ENCODE data around the gene CFTR. TPM values are rescaled to one million over a fixed set of nuclear protein-coding genes. Genes with fewer than 3 reads are reported as not detected.
"Not testable (repeated sequence)": the region's sequence is repeated elsewhere in the genome, so short reads cannot be mapped to it uniquely, and the experiment has no call there.

Gene CFTR
- total RNA-seq, 1 donor = 0.43 TPM

GRCh38 chr7:117492649-117493048 lies 12.8 kb downstream of the CFTR start:
- DNase-seq (ENCODE audit: low read depth) = no peak
- no peak for TF ChIP-seq CTCF (IDR thresholded peaks at IDR 0.05; ENCODE audit: insufficient read depth, low read depth, low read length)
- H3K4me3 ChIP-seq (ENCODE audit: low read depth, low read length) = no peak overlapping the region

- no peak overlapping the region for H3K4me3 ChIP-seq (ENCODE audit: low read depth, low read length)
- DNase-seq (ENCODE audit: low read depth) = no peak
- no peak for TF ChIP-seq CTCF (IDR thresholded peaks at IDR 0.05; ENCODE audit: insufficient read depth, low read depth, low read length)
Observed at GRCh38 chr7:117493460-117493859, 13.6 kb downstream of the CFTR start.

- TF ChIP-seq CTCF (IDR thresholded peaks at IDR 0.05; ENCODE audit: insufficient read depth, low read depth, low read length) = no peak
- DNase-seq (ENCODE audit: low read depth) = no peak
- H3K4me3 ChIP-seq (ENCODE audit: low read depth, low read length) = no peak overlapping the region
Observed at GRCh38 chr7:117495308-117495707, 15.5 kb downstream of the CFTR start.

GRCh38 chr7:117502331-117502730 lies 22.5 kb downstream of the CFTR start:
- DNase-seq (ENCODE audit: low read depth) = no peak
- no peak overlapping the region for H3K4me3 ChIP-seq (ENCODE audit: low read depth, low read length)
- TF ChIP-seq CTCF (IDR thresholded peaks at IDR 0.05; ENCODE audit: insufficient read depth, low read depth, low read length) = no peak

- TF ChIP-seq CTCF (IDR thresholded peaks at IDR 0.05; ENCODE audit: insufficient read depth, low read depth, low read length) = no peak
- DNase-seq (ENCODE audit: low read depth) = no peak
- H3K4me3 ChIP-seq (ENCODE audit: low read depth, low read length) = no peak overlapping the region
Observed at GRCh38 chr7:117505238-117505637, 25.4 kb downstream of the CFTR start.

- TF ChIP-seq CTCF (IDR thresholded peaks at IDR 0.05; ENCODE audit: insufficient read depth, low read depth, low read length) = no peak
- DNase-seq (ENCODE audit: low read depth) = no peak
- H3K4me3 ChIP-seq (ENCODE audit: low read depth, low read length) = no peak overlapping the region
Observed at GRCh38 chr7:117508676-117509075, 28.9 kb downstream of the CFTR start.

- DNase-seq (ENCODE audit: low read depth) = not testable (repeated sequence)
Observed at GRCh38 chr7:117517194-117517593, 37.4 kb downstream of the CFTR start.

More at GRCh38 chr7:117517194-117517593, 37.4 kb downstream of the CFTR start:
- not testable (repeated sequence) for H3K4me3 ChIP-seq (ENCODE audit: low read depth, low read length)

Data from fibroblast of villous mesenchyme (primary cell).